Cardiac fibroblast (primary cell): ENCODE data around the gene SLC38A9.

Experiments
- DNase-seq, 2 donors: peaks; one replicate each; pipeline versions ENCODE4 v3.0.0 to v3.0.0-alpha.2; 2010; ENCODE audit warnings: low read depth in 2 of 2
- H3K4me3 ChIP-seq, 2 donors: replicated peaks in 1 of 2; 1 replicate in 1 of 2; 2 replicates in 1 of 2; pipeline ENCODE4 v1.5.1; 2011; ENCODE audit warnings: low read depth in 2 of 2, low read length in 2 of 2, mild to moderate bottlenecking in 2 of 2, moderate library complexity in 1 of 2
- CTCF ChIP-seq: IDR thresholded peaks from one replicate; pipeline ENCODE4 v1.5.1; 2011; ENCODE audit warnings: low read depth, mild to moderate bottlenecking, low read length, inconsistent platforms

SLC38A9 gene

GRCh38 chr5:55626790-55627189, 85.3 kb downstream of the SLC38A9 start:
- no peak for DNase-seq
- TF ChIP-seq CTCF: no peak
- H3K4me3 ChIP-seq: no peak overlapping the region

GRCh38 chr5:55625913-55626312, 86.2 kb downstream of the SLC38A9 start:
- TF ChIP-seq CTCF: no peak
- DNase-seq: no peak

GRCh38 chr5:55625589-55625909, 86.6 kb downstream of the SLC38A9 start:
- TF ChIP-seq CTCF: no peak
- no peak overlapping the region for H3K4me3 ChIP-seq
- DNase-seq: no peak

More at GRCh38 chr5:55625913-55626312, 86.2 kb downstream of the SLC38A9 start:
- H3K4me3 ChIP-seq: no peak overlapping the region

DNA sequence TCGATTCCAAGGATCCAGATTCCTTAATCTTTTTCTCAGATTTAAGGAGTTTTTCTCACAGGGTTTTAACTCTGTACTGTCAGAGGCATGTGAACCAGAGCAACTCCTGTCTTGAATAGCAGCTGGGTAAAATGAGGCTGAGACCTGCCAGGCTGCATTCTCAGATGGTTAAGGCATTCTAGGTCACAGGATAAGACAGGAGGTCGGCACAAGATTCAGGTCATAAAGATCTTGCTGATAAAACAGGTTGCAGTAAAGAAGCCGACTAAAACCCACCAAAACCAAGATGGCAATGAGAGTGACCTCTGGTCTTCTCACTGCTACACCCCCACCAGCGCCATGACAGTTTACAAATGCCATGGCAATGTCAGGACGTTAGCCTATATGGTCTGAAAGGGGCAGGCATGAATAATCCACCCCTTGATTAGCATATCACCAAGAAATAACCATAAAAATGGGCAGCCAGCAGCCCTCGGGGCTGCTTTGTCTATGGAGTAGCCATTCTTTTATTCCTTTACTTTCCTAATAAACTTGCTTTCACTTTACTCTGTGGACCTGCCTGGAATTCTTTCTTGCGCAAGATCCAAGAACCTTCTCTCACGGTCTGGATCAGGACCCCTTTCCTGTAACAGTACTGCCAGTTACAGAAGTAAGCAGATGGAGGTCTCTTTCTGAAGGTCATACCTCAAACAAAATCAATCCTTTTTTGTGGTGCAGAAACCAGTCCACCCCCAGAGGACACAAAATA, 87.1 kb downstream of the SLC38A9 start:
- TF ChIP-seq CTCF: no peak
- DNase-seq: no peak
- no peak overlapping the region for H3K4me3 ChIP-seq

GRCh38 chr5:55623789-55624188, 88.3 kb downstream of the SLC38A9 start:
- no peak for DNase-seq
- H3K4me3 ChIP-seq: no peak overlapping the region
- no peak for TF ChIP-seq CTCF

DNA sequence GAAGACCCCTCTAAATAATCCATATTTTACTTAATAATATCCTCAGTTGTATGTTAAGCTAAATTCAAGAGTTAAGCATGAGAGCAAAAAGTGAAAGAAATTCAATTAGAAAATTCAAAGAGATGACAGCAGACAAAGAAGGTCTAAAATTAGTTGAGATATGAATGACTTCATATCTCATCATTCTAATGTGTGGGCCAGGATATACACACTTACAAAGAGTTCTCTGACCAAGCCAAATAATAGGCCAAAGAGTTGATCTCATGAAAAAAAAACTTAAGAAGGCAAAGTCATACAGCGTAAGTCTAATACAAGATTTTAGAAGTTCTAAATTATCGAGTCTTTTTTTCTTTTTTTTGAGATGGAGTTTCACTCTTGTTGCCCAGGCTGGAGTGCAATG, 89.7 kb downstream of the SLC38A9 start:
- H3K4me3 ChIP-seq: no peak overlapping the region
- TF ChIP-seq CTCF: no peak
- DNase-seq: no peak

DNA sequence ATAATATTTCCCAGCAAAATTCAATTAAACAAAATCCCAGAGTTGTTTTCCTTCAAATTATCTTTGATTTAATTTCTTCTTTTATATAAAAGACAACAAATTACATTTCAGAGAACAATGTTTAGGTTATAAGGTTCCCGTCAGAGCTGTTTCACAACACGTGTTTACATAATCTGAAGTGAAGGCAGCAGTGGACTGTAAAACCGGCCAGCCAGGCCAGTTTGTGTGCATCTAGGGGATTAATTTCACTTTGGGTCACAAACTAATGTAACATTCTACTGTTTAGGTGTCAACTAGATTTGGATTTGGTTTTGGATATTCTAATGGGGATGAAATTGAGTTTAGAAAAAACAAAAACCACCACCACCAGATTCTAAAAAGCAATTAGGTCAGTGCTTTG, 90.9 kb downstream of the SLC38A9 start:
- no peak overlapping the region for H3K4me3 ChIP-seq
- no peak for TF ChIP-seq CTCF
- DNase-seq: no peak
